Measurements from ENCODE around the gene GLRB. TPM values are rescaled to one million over a fixed set of nuclear protein-coding genes. Genes with fewer than 3 reads are reported as not detected.

GLRB gene
- total RNA-seq, 2 donors from 2014 or later: 9.8 to 10.6 TPM

Other genes starting within 250 kb of the GLRB start
- 10 to 100 TPM; 16.5 to 18.5 TPM for gene PDGFC, start 104.4 kb upstream of the GLRB start, total RNA-seq
- gene GRIA2, start 144.6 kb downstream of the GLRB start, total RNA-seq: not detected

All from left cardiac atrium (tissue), 2 donors.